CD4-positive, alpha-beta memory T cell (primary cell): ENCODE data around the gene ZNF12. TPM values are rescaled to one million over a fixed set of nuclear protein-coding genes. Genes with fewer than 3 reads are reported as not detected.
A peak's percentile ranks its signal among the peaks of the same experiment; 100 is the strongest.

ENCODE experiments used
- CTCF ChIA-PET: fragments of 350-600 bp; sonication (Branson Sonifier 250); formaldehyde crosslinking; loops from one replicate; lab custom pipeline; 2021; ENCODE audit warnings: inconsistent platforms; ENCODE audit not compliant: partially characterized antibody; lab: Charles Lee
- POLR2A ChIA-PET: fragments of 350-600 bp; sonication (Branson Sonifier 250); formaldehyde crosslinking; loops from one replicate; lab custom pipeline; 2021; ENCODE audit not compliant: partially characterized antibody; lab: Charles Lee
- DNase-seq, 5 donors: peaks; one replicate each; pipeline versions ENCODE4 v3.0.0 to v3.0.0-alpha.2; 2020 to 2022; ENCODE audit warnings: mixed read lengths in 1 of 5
- H3K27ac ChIP-seq: one replicate; pipeline ENCODE4 v1.7.0; 2013; ENCODE audit warnings: low read depth, low read length
- H3K27me3 ChIP-seq: 2 replicates; pipeline ENCODE4 v1.7.0; 2013; ENCODE audit warnings: mild to moderate bottlenecking, low read length, moderate library complexity; ENCODE audit not compliant: insufficient read depth
- H3K36me3 ChIP-seq: 2 replicates; pipeline ENCODE4 v1.7.0; 2013; ENCODE audit warnings: mild to moderate bottlenecking, low read length, moderate library complexity; ENCODE audit not compliant: insufficient read depth
- H3K4me1 ChIP-seq: 2 replicates; pipeline ENCODE4 v1.7.0; 2013; ENCODE audit warnings: mild to moderate bottlenecking, low read length, moderate library complexity; ENCODE audit not compliant: insufficient read depth
- H3K4me3 ChIP-seq, 2 donors: one replicate each; pipeline ENCODE4 v1.7.0; 2013; ENCODE audit warnings: low read length in 2 of 2, mild to moderate bottlenecking in 1 of 2
- H3K9me3 ChIP-seq, 2 donors: one replicate each; pipeline ENCODE4 v1.7.0; 2013; ENCODE audit warnings: low read length in 2 of 2, control low read depth in 1 of 2; ENCODE audit not compliant: control insufficient read depth in 1 of 2
- H3K27ac Mint-ChIP-seq, 7 donors: one replicate each; pipeline ENCODE4 v1.8.0; 2020 to 2021; ENCODE audit warnings: mixed read lengths in 7 of 7, mild to moderate bottlenecking in 6 of 7, inconsistent platforms in 3 of 7, moderate library complexity in 3 of 7
- H3K27me3 Mint-ChIP-seq, 2 donors: one replicate each; pipeline ENCODE4 v1.8.0; 2020 to 2021; ENCODE audit warnings: mixed read lengths in 2 of 2
- H3K36me3 Mint-ChIP-seq, 2 donors: one replicate each; pipeline ENCODE4 v1.8.0; 2020 to 2021; ENCODE audit warnings: mixed read lengths in 2 of 2, inconsistent platforms in 1 of 2, mild to moderate bottlenecking in 1 of 2
- H3K4me1 Mint-ChIP-seq, 4 donors: one replicate each; pipeline ENCODE4 v1.8.0; 2020 to 2021; ENCODE audit warnings: mixed read lengths in 4 of 4, mild to moderate bottlenecking in 1 of 4
- H3K4me3 Mint-ChIP-seq, 8 donors: one replicate each; pipeline ENCODE4 v1.8.0; 2020 to 2021; ENCODE audit warnings: mixed read lengths in 8 of 8, mild to moderate bottlenecking in 7 of 8, moderate library complexity in 6 of 8, inconsistent platforms in 3 of 8
- H3K9me3 Mint-ChIP-seq, 8 donors: one replicate each; pipeline ENCODE4 v1.8.0; 2020 to 2021; ENCODE audit warnings: mixed read lengths in 8 of 8, mild to moderate bottlenecking in 5 of 8, inconsistent platforms in 3 of 8, moderate library complexity in 1 of 8
- intact Hi-C: fragments of 100-400 bp; cut with micrococcal nuclease; formaldehyde crosslinking; loops from one replicate; pipeline ENCODE4 v1.15.1; 2023
- polyA plus RNA-seq, 2 donors: library from polyadenylated mRNA; unstranded; fragments of 300-500 nt; fragmentation: Illumina TruSeq; gene quantifications; one replicate each; pipeline ENCODE4 v1.2.3, GENCODE V29; 2021
- total RNA-seq, 2 experiments: library from RNA; stranded (reverse); gene quantifications; one replicate each; pipeline ENCODE4 v1.2.3, GENCODE V29; 2021

Gene ZNF12
- total and polyA plus RNA-seq, 4 experiments from 2014 or later, result 20.4 to 49.6 (median 43.4) TPM

- DNase-seq, result no peak
- intact Hi-C loops, result no loop called here
- Mint-ChIP-seq H3K4me3 (no peak overlapping the region), H3K27me3 (no peaks in the 10 kb centered on the region), H3K4me1 (no peaks in the 10 kb centered on the region), H3K9me3 (peaks cover 0 to 10% (median 4%) of the 10 kb centered on the region in 8 donors), H3K36me3 (peaks cover 39 to 49% of the 10 kb centered on the region in 2 donors), H3K27ac (peak overlapping the region in 1 of 7 donors; percentile 36)
- Histone ChIP-seq H3K4me1 (no peaks in the 10 kb centered on the region), H3K36me3 (peaks cover 23% of the 10 kb centered on the region), H3K9me3 (no peaks in the 10 kb centered on the region), H3K4me3 (no peak overlapping the region), H3K27me3 (no peaks in the 10 kb centered on the region), H3K27ac (no peak overlapping the region)
- POLR2A ChIA-PET, result no interaction called here
- CTCF ChIA-PET, result no interaction called here
These were observed 56.2 kb downstream of the ZNF12 start for GRCh38 chr7:6650521-6651011.

- DNase-seq, result no peak
- peaks cover 34 to 45% of the 10 kb centered on the region in 2 donors for H3K36me3 Mint-ChIP-seq
- H3K9me3 ChIP-seq, result no peaks in the 10 kb centered on the region
- no peak overlapping the region for H3K4me3 Mint-ChIP-seq
- CTCF ChIA-PET, result no interaction called here
- no peaks in the 10 kb centered on the region for H3K27me3 ChIP-seq
- no peaks in the 10 kb centered on the region for H3K27me3 Mint-ChIP-seq
- intact Hi-C loops, result no loop called here
- POLR2A ChIA-PET, result interaction anchor here (0.6 kb wide), 1 partner anchor 33 kb away, joined by 5 read pairs; no protein-coding TSS in a partner anchor
- no peaks in the 10 kb centered on the region for H3K4me1 ChIP-seq
- H3K9me3 Mint-ChIP-seq, result peaks cover 0 to 9% (median 4%) of the 10 kb centered on the region in 8 donors
- H3K36me3 ChIP-seq, result peaks cover 23% of the 10 kb centered on the region
- no peak overlapping the region for H3K4me3 ChIP-seq
- no peaks in the 10 kb centered on the region for H3K4me1 Mint-ChIP-seq
- H3K27ac Mint-ChIP-seq, result no peak overlapping the region
- no peak overlapping the region for H3K27ac ChIP-seq
These were observed 56.7 kb downstream of the ZNF12 start for GRCh38 chr7:6650086-6650485.

- Histone ChIP-seq H3K27me3 (no peaks in the 10 kb centered on the region), H3K9me3 (no peaks in the 10 kb centered on the region), H3K36me3 (peaks cover 23% of the 10 kb centered on the region), H3K27ac (no peak overlapping the region), H3K4me1 (no peaks in the 10 kb centered on the region), H3K4me3 (no peak overlapping the region)
- peaks cover 30 to 43% of the 10 kb centered on the region in 2 donors for H3K36me3 Mint-ChIP-seq
- ChIA-PET POLR2A (interaction anchor here (0.6 kb wide), 1 partner anchor 34 kb away, joined by 5 read pairs; no protein-coding TSS in a partner anchor), CTCF (interaction anchor here (1.1 kb wide), 1 partner anchor 10 kb away, joined by 3 read pairs; no protein-coding TSS in a partner anchor)
- intact Hi-C loops, result no loop called here
- H3K4me3 Mint-ChIP-seq, result no peak overlapping the region
- no peak for DNase-seq
- H3K9me3 Mint-ChIP-seq, result peaks cover 0 to 7% (median 4%) of the 10 kb centered on the region in 8 donors
- no peak overlapping the region for H3K27ac Mint-ChIP-seq
- no peaks in the 10 kb centered on the region for H3K4me1 Mint-ChIP-seq
- no peaks in the 10 kb centered on the region for H3K27me3 Mint-ChIP-seq
These were observed 57.3 kb downstream of the ZNF12 start for GRCh38 chr7:6649241-6649961.

GRCh38 chr7:6648815-6649104 lies 58.0 kb downstream of the ZNF12 start:
- Mint-ChIP-seq H3K27ac (peak overlapping the region in 1 of 7 donors; percentile 17), H3K9me3 (peaks cover 0 to 7% (median 4%) of the 10 kb centered on the region in 8 donors)
- POLR2A ChIA-PET, result no interaction called here

DNA sequence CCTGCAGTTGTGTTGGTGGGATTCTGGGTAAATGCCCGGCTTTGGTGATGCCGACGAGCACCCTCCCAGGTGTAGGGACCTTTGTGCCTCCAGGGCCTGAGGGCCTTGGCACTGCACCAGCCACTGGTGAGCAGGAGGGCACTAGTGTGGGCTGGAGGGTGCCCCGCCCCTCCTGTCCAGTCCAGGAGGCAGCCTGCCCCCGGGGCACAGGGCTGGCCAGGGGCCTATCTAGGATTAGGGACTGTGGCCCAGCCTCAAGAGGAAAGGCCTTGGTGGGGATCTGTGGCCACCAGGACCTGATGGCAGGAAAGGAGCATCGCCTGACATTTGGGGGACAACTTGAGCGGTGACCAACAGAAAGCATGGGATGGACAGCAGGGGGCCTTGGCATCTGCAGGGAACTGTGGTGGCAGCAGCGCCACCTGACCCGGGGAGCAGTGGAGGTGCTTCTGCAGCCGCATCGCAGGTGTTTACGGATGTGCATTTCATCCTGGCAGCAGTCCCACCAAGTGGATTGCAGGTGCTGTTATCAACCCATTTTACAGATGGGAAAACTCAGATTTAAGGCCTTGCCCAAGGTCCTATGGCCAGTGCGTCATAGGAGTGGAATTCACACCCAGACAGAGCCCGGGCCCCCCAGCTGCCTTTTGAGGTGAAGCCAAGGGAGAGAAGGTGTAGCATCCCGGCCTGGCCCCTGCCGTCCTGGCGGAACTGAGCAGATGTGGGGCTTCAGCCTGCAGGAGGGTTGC lies 58.5 kb downstream of the ZNF12 start:
- peaks cover 30 to 55% of the 10 kb centered on the region in 2 donors for H3K36me3 Mint-ChIP-seq
- no peaks in the 10 kb centered on the region for H3K27me3 ChIP-seq
- no peak overlapping the region for H3K27ac ChIP-seq
- H3K27me3 Mint-ChIP-seq, result no peaks in the 10 kb centered on the region
- peaks cover 31% of the 10 kb centered on the region for H3K36me3 ChIP-seq
- intact Hi-C loops, result no loop called here
- no peak overlapping the region for H3K4me3 ChIP-seq
- H3K4me1 Mint-ChIP-seq, result no peaks in the 10 kb centered on the region
- no peak for DNase-seq
- no peaks in the 10 kb centered on the region for H3K4me1 ChIP-seq
- ChIA-PET CTCF (interaction anchor here (1.1 kb wide), 1 partner anchor 9 kb away, joined by 3 read pairs; no protein-coding TSS in a partner anchor), POLR2A (no interaction called here)
- H3K9me3 ChIP-seq, result no peaks in the 10 kb centered on the region
- H3K9me3 Mint-ChIP-seq, result peaks cover 0 to 7% (median 4%) of the 10 kb centered on the region in 8 donors
- H3K27ac Mint-ChIP-seq, result peak overlapping the region in 1 of 7 donors; percentile 17
- no peak overlapping the region for H3K4me3 Mint-ChIP-seq

More at GRCh38 chr7:6648815-6649104, 58.0 kb downstream of the ZNF12 start:
- H3K27me3 ChIP-seq, result no peaks in the 10 kb centered on the region
- intact Hi-C loops, result no loop called here
- peaks cover 26% of the 10 kb centered on the region for H3K36me3 ChIP-seq
- no peaks in the 10 kb centered on the region for H3K4me1 ChIP-seq
- Mint-ChIP-seq H3K4me1 (no peaks in the 10 kb centered on the region), H3K4me3 (no peak overlapping the region), H3K36me3 (peaks cover 30 to 50% of the 10 kb centered on the region in 2 donors), H3K27me3 (no peaks in the 10 kb centered on the region)
- no peak for DNase-seq
- H3K27ac ChIP-seq, result no peak overlapping the region
- CTCF ChIA-PET, result interaction anchor here (1.1 kb wide), 1 partner anchor 9 kb away, joined by 3 read pairs; no protein-coding TSS in a partner anchor
- H3K9me3 ChIP-seq, result no peaks in the 10 kb centered on the region
- no peak overlapping the region for H3K4me3 ChIP-seq

DNA sequence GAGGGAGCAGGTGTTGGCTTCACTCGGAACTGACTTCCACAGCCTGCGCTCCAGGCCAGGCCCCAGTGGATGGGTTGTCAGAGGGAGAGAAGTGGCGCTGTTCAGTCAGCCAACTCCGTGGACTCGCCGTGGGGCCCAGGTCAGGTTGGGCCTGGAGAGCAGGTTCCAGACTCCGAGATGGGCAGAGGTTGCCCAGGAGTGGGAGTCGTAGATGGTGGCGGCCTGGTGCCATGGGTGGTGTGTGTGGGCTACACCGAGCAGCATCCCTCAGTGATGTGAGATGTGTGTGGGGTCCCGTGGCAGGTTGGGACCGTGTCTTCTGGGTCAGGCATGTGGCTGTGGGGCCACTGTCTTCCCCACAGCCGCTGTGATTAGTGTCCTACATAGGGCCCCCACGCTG lies 59.2 kb downstream of the ZNF12 start:
- H3K9me3 Mint-ChIP-seq, result peaks cover 0 to 7% (median 4%) of the 10 kb centered on the region in 8 donors
- no peaks in the 10 kb centered on the region for H3K27me3 Mint-ChIP-seq
- intact Hi-C loops, result no loop called here
- no peaks in the 10 kb centered on the region for H3K4me1 Mint-ChIP-seq
- no peak overlapping the region for H3K27ac ChIP-seq
- ChIA-PET POLR2A (no interaction called here), CTCF (no interaction called here)
- H3K4me3 ChIP-seq, result no peak overlapping the region
- no peaks in the 10 kb centered on the region for H3K9me3 ChIP-seq
- H3K36me3 ChIP-seq, result peaks cover 31% of the 10 kb centered on the region
- H3K27me3 ChIP-seq, result no peaks in the 10 kb centered on the region
- DNase-seq, result no peak
- H3K27ac Mint-ChIP-seq, result peak overlapping the region in 1 of 7 donors; percentile 70
- H3K4me3 Mint-ChIP-seq, result no peak overlapping the region
- no peaks in the 10 kb centered on the region for H3K4me1 ChIP-seq
- peaks cover 30 to 58% of the 10 kb centered on the region in 2 donors for H3K36me3 Mint-ChIP-seq

DNA sequence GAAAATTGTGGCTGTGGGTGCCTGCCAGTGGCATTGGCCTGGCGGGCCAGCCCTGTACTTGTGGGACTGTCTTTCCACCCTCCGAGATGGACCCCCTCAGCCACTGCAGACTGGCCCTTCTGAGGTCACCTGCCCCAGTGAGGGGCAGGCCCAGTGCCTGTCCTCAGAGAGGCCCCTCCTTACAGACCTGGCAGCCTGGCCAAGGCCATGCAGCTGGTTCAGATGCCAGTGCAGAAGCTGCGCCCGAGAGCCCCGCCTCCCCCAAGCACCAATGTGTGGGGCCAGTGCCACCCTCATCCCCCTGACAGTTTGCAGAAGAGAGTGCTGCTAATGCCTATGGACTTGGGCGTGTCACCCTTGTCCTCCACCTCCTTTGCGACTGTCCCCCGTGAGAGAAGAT lies 59.7 kb downstream of the ZNF12 start:
- CTCF ChIA-PET, result no interaction called here
- Mint-ChIP-seq H3K9me3 (peaks cover 0 to 7% (median 4%) of the 10 kb centered on the region in 8 donors), H3K27ac (peak overlapping the region in 2 of 7 donors; percentile 70 to 74), H3K4me3 (no peak overlapping the region), H3K36me3 (peaks cover 28 to 61% of the 10 kb centered on the region in 2 donors), H3K27me3 (no peaks in the 10 kb centered on the region), H3K4me1 (no peaks in the 10 kb centered on the region)
- intact Hi-C loops, result no loop called here
- DNase-seq, result no peak
- Histone ChIP-seq H3K4me3 (no peak overlapping the region), H3K4me1 (no peaks in the 10 kb centered on the region), H3K27ac (no peak overlapping the region), H3K36me3 (peaks cover 32% of the 10 kb centered on the region), H3K9me3 (no peaks in the 10 kb centered on the region), H3K27me3 (no peaks in the 10 kb centered on the region)
- POLR2A ChIA-PET, result no interaction called here
